NCI-H2029 treated with DMSO at 0.1 percent for 48 hours (cell line): ENCODE data around the gene MYBPC3.

Experiments
- DNase-seq: peaks from one replicate; lab custom pipeline; 2025; lab: John Stamatoyannopoulos, UW

MYBPC3 gene

DNA sequence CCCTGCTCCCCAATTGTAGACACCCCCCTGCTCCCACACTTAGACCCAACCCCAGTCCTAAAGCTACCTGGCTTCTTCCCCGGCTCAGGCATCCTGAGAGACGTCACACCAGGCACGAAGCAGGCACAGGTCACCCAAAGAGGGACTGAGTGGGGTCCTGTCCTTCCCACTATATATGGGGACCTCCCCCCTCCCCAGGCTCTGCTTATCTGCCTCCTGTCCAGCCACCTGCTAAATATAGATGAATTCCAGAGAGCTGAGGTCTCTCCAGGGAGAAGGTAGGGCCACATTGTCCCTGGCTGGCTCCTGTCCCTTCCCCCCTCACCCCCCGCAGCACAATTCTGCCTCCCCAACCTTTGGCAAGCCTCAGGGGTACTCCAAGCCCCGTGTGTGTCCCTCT, at the start of gene MYBPC3:
MYBPC3 (minus strand) TSS at position 147 of the 400 bp plus-strand sequence; CDS start at position 92, 55 bp downstream.
- DNase-seq, result no peak

DNA sequence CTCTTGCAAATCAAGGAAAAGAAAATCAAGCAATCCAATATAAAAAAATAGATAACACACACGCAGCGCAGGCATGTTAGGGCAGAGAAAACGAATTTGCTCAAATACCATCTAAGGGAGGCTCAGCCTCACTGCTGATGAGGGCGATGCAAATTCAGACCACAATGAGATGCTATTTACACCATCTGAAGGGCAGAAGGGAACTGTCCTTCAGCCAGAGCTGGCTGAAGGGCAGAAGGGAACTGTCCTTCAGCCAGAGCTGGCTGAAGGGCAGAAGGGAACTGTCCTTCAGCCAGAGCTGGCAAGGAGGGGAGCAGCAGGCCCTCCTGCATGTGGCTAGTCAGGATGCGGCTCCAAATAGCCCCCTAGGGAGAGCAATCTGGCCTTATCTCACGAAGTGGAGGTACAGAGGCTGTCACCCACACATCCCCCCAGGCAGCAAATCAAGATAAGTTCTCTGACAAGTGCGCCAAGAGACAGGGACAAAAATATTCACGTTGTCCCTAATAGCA, 48.3 kb upstream of the MYBPC3 start:
- no peak for DNase-seq

DNA sequence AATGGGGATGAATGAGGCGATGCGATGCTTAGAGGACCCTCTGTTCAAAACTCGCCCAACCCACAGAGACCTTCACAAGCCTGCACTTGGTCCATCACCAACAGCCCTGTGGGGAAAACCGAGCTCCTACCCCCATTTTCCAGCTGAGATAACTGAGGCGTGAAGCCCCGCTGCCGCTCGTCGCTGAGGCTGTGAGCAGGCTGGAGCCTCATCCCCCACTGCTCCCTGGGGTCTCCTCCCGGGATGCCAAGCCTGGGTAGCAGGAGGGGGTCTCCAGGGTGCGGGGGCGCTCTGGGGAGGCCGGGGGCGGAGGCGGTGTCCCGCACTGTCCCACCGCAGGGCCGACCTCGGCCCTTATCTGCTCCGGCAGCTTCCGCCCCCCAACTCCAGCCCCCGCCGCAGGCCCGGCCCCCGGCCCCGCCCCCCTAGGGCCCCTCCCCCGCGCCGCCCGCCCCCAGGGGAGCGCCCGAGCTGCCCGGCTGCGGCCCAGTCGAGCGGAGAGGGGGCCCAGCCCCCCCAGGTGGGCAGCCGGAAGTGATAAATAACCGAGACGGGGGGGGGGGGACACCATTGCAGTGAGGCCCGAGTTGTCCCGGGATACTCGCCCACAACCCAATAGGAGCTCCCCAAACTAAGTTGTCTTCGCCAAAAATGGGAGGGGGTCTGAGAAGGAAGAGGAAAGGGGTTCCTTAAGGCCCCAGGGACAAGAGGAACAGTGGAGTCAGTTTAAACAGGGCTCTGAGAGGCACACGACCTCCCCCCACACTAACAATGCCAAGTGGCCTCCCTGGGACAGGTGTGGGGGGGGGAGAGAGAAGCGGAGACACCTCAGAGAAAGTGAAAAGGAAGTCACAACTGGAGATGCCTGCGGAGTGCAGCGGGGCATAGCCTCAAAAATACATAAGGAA, 47.6 kb upstream of the MYBPC3 start:
- no peak for DNase-seq

DNA sequence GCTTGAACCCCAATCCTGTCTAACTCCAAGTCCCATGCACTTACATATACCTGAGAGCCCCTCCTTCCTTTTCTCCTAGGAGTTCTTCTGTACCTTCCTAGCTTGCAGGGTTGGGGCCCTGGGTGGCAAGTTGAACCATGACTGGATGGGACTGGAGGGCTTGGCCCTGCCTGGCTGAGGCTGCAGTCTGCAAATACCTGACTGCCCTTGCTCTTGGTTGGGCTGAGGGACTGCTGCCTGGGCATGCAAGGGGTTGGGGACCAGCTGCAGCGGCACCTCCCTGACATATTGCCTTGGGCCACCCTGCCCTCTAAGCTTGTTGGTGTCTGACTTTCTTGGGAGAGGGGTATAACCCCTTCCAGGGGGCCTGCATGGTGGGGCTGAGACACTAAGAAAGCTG, 46.0 kb upstream of the MYBPC3 start:
- DNase-seq, result no peak

DNA sequence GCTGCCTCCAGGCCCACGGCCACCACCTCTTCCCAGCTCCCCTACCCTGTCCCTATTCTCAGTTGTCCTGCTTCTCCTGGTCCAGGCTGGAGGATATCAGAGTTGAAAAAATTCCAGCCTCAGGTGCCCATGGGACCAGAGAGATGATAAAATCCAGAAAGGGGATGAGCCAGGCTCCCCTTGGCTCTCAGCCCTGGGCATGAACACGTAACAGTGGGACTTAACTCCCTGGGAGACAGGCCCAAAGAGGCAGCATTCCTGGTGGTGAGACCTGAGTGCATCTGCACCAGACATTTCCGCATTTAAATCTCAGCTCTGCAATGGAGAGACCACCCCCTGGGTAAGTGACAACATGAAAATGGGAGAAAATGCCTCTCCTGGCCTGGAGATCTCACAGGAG, 45.5 kb upstream of the MYBPC3 start:
- DNase-seq, result no peak

DNA sequence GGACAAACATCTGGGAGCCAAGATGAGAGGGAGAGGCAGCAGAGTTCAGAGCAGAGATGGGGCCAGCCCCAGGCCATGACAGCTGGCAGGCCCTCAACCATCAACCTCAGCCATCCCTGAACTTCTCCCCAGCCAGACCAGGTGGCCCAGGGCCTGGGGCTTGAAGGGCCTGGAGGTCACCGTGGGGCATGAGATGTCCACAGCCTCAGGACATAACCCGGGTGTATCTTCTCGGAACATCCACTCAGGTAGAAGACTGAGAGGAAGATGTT, 43.5 kb upstream of the MYBPC3 start:
- no peak for DNase-seq

DNA sequence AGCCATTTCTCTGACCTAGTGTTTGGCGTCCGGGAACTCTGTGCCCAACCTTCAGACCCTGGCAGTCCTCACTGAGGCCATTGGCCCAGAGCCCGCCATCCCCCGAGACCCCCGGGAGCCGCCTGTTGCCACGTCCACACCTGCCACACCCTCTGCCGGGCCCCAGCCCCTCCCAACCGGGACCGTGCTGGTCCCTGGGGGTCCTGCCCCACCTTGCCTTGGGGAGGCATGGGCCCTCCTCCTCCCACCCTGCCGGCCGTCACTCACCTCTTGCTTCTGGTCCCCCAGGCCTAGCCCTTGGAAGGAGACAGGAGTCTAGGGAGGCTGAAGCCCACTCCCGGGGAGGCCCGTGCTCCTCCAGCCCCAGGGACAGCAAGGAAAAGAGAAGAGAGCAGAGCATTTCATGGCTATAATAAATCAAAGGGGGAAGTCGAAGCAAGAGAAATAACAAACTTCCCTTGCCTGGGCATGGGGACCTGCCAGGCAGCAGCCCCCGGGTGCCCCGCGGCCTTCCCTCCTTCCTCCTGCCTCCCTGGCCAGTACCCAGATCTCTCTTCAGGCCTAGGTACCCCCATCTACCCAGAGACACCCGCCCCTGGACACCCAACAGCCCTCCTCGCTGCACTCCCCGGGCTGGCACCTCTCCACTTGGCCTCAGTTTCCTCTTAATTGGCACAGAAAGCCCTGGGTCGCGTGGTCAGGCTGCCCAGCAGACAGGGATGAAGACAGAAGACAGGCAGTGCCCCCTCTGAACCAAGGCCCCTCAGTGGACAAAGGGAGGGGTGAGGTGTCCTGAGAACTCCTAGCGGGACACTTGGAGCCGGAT, 42.9 kb upstream of the MYBPC3 start:
- no peak for DNase-seq

DNA sequence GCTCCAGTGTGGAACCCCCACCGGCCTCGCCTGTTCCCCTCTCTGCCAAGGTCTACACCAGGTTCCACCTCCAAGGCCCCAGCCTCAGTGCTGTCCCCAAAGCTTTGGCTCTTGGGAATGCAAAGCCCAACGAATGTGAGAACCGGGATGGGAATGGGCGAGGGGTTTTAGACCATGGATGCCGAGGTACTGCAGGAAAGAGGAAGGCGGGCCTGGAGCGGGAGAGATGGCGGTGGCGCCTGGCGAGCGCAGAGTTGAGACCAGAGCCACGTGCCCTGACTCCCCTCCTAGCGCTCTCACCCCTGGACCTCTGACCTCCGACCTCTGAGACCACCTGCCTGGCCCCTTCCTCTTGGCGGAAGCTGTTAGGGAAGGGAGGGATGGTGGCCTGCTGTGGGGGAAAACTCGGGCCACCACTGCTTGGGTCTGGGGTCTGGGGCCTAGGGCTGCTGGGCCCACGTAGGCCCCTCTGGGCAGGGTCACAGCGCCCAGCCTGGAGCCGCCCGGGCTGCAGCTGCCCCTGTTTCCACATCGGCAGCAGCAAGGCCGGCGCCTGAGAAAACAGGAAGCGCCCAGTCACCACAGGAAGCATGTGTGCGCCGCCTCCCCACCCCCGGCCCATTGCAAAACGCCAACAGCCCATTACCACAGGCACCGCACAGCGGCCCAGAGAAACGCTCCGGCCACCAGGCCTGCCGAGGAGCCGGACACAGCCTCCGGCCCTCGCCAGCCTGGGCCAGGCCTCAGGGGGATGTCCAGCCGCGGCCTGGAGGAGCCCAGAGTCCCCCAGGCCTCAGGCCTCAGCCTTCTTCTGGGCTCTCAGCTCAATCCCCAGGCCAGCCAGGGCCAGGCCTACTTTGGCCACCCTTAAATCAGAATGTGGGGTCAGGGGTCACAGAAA, 42.1 kb upstream of the MYBPC3 start:
- DNase-seq, result no peak

DNA sequence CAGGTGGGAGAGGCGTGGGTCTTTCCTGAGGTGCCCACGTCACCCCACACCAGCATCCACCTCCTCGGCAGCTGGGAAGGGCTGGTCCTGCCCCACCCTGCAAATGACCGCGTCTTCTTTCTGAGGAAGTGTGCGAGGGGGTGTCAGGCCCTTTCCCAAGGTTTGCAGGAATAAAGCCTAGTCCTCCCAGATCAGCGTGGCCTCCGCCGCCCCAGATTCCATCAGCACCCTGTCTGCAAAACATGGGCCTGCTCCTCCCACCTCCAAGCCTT, 41.5 kb upstream of the MYBPC3 start:
- no peak for DNase-seq

DNA sequence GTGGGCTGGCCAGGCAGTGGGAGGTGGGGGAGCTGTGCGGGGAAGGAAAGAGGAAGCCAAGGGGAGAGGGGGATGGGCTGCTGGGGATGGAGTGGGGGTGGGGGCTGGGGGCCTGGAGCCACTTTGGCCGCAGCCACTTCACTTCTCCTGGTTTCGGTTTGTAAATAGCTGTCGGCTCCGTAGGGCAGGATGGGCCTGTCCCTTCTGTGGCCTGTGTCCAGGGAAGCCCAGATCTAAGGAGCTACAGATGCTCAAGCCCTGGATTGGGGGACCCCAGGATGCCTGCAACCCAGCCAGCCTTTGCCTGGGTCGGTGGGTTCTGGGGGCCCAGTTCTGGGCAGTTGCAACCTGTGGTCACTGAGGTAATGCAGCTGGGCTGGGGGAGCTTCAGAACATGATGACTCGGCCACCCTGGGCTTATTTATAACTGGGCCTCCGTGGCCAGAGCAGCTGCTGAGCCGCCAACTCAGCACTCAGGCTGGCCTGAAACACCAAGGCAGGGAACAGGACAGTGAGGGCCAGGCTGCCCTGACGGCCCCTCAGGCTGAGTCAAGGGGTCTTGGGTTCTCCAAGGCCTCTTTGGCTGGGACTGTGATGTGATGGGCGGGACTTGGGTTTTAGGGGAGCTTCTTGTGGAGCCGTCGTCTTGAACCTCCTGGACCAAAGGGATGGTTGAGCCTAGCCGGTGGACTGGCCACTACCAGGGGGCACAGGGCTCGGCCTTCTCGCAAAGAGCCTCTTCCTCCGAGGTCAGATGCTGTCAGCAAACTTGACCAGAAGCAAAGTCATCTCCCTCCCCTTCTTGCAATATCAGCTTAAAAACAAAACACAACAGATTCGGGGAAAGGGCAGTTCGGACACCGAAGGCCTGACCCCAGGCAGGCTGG, 40.9 kb upstream of the MYBPC3 start:
- no peak for DNase-seq

DNA sequence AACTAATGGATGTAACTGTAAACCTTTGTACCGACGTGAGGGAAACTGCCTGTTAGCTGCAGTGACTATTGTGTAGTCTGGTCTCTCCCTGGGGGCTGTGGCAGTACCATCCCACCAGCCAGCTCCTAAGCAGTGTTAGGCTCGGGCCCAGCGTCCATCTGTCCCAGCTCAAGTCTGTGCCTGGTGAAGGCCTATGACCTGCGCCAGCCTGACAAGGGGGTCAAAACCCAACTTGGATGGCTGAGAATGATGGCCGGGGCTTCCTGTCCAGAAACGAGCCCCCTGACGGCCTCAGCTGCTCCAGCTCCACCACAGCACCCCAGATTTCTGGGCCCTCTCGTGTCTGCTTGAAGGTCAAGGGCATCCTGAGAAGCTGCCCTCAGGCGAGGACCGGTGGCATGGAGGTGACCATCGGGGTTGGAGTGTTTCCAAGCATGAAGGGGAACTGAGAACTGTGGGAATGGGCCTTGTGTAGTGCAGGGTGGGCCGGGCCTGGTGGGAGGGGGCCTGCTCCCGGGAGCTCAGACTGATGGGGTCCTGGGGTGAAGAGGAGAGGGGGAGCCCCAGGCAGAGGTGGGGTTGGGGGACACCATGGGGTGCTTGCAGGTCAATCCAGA, 40.2 kb upstream of the MYBPC3 start:
- DNase-seq, result no peak

DNA sequence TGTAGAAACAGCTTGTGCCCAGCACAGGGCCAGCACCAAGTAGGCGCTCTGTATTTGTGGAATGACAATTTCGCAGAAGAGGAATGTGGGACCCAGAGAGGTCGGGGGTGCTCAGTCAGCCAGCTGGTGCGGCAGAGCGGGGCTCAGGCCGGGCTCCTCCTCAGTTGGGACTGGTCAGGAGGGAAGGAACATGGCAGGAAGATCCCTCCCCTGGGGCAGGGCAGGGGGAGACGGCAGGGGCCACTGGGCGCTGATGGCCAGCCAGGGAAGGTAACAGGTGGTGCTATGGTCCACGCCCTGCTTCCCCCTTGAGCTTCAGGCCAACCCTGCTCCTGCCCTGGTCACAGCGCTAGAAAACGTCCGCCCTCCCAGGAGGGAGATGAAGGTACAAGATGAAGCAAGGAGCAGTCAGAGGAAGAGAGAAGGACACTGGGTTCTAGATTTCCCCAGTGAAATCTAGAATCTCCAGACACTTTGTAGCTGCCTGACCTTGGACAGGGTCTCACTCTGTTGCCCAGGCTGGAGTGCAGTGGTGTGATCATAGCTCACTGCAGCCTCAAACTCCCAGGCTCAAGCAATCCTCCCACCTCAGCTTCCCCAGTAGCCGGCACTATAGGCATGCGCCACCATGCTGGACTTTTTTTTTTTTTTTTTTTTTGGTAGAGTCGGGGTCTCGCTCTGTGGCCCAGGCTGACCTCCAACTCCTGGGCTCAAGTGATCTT, 39.4 kb upstream of the MYBPC3 start:
- DNase-seq, result no peak

DNA sequence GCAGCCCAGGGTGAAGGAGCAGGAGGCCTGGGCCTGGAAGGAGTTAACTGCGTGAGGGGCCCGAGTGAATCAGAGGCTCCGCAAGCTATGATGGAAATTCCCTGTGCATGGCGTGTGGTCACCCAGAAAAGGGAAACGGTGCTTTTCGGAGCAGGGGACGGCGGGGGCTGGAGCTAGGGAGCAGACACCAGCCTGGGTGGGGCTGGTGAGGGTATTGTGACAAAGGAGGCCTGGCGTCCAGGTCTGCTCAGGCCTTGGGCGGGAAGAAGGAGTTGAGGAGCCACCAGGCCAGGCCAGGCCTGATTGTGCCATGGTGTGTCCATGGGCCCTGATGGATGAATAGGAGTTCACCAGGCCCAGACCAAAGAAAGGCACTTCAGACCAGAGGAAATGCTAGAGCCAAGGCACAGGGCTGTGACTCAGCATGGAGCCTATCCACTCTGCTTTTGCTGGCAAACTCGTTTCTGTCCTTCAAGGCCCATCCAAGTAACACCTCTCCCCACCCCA, 38.6 kb upstream of the MYBPC3 start:
- DNase-seq, result no peak

DNA sequence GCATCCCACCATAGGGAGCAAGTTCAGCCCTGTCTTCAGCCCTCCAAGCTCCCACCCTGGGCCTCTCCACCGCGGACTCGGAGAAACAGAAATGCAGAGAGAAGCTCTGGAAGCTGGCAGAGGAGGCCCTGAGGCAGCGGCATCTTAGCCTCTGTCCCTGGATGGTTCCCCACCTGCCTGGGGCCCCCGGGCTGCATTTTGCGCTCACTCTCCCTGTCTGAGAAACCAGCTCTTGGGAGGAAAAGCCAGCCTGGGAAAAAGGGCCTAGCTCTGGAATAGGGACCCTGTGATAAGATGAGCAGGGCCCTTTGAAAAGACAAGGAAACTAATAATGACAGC, 37.9 kb upstream of the MYBPC3 start:
- DNase-seq, result no peak

DNA sequence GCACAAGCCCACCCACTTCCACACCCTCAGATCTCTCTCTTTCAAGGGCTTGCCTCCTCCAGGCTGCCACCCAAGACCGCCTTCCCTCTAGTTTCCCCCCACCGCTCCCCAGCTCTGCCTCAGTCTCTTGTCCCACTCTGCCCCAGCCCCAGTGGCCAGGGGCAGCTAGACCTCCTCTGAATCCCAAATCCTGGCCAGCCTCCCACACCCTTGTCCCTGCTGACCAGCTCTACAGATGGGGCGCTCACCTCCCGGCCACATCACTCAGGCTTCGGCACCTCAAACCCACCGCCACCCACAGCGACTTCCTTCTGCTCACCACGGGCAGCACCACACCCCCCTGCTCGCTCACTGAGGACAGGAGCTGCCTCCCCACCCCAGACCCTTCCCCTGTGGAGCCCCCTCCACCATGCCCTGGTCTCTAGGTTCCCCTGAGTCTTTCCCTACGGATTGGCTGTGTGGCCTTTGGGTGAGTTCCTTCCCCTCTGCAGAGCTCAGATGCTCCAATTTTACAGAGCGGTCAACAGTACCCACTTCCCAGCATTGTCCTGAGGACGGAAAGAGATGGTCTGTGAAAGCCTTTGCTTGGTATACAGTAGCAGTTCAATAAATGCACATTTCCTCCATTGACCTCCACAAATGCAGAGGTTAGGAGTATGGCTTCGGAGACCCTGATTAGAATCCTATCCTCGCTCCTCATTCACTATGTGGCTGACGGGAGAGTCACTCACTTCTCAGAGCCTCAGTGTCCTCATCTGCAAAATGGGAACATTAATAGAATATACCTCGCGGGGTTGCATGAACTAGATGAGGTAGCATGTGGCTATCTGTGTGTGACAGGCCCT, 37.3 kb upstream of the MYBPC3 start:
- no peak for DNase-seq

DNA sequence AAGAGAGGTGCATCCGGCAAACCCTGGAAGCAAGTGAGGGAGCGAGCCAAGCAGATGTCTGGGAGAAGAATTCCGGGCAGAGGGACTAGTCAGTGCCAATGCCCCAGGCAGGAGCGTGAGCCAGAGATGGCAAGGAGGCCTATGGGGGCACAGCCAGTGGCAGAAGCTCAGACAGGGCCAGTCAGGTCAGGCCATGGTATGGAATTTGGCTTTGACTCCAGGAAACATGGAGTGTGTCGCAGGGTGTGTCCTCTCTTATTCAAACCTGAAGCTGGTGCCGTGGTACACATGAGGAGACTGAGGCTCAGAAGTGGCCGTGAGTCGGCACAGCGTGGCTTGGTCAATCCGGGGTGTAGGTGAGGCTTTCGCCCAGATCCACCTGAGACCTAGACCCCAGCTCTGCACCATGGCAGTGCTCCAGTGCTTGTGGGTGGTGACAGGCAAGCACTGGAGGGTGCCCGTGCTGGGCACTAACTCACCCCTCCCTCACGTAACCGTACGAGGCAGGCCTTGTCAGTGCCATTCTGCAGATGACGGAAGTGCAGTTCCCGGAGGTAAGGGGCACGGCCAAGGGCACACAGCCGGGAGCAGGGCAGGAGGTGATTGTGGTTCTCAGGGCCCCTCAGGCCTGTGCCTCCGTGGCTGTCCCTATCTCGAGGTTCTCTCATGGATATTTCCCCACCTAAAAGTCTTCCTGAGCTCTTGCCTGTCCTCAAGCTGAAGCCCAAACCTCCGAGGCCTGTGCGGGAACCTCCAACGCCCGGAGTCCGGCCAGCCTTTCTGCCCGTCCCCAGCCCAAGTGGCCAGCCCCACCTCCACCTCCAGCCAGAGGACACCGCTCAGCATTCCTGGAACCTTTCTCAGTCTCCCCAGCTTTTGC, 36.4 kb upstream of the MYBPC3 start:
- DNase-seq, result no peak

DNA sequence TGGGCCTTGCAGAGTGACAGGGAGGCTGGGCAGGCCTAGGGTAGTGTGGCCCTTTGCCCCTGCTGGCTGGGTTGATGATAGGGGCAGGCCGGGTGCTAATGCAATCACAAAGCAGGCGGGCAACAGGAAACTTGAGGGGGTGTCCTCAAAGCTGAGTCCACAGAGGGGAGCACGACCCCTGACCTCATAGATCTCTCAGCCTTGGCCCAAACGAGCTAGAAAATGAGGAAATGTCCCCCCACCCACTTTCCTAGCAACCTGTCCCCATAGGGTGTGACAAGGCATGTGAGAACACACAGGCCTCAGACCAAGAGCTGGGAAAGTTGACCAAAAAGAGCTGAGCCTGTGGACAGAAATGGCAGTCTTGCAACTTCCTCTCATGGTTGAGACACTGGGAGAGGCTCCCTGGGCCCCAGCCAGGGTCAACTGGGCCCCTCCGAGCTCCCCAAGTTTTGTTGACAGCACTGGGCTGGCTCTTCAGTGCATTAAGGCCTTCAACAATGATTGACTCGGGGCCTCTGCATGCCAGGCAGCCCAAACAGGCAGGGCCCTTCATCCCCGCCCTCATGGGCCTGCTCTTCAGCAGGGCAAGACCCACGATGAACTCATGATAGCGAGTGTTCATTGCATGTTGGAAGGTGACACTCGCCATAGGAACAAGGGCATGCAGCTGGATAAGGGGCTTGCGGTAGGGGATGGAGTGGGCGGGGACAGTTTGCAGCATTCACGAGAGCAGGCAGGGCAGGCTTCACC, 35.6 kb upstream of the MYBPC3 start:
- no peak for DNase-seq
